Measurements from ENCODE around the gene MRPL36. TPM values are rescaled to one million over a fixed set of nuclear protein-coding genes. Genes with fewer than 3 reads are reported as not detected.

The MRPL36 gene
- total RNA-seq, 1 donor from 2014 or later = 66.7 TPM

- no peak for DNase-seq
- intact Hi-C loops (cut with micrococcal nuclease) = no loop called here
- no peak for ATAC-seq
Observed at GRCh38 chr5:1759378-1759970, 40.2 kb downstream of the MRPL36 start.

GRCh38 chr5:1758574-1758973 lies 41.1 kb downstream of the MRPL36 start:
- ATAC-seq = no peak
- intact Hi-C loops (cut with micrococcal nuclease) = no loop called here
- no peak for DNase-seq

GRCh38 chr5:1757511-1757910 lies 42.1 kb downstream of the MRPL36 start:
- DNase-seq (no peak), ATAC-seq (no peak)
- intact Hi-C loops (cut with micrococcal nuclease) = no loop called here

- intact Hi-C loops (cut with micrococcal nuclease) = no loop called here
- no peak for DNase-seq
- no peak for ATAC-seq
Observed at GRCh38 chr5:1756481-1756880, 43.2 kb downstream of the MRPL36 start.

GRCh38 chr5:1755321-1755949 lies 44.2 kb downstream of the MRPL36 start:
- DNase-seq (no peak), ATAC-seq (no peak)
- intact Hi-C loops (cut with micrococcal nuclease) = no loop called here

GRCh38 chr5:1754531-1755220 lies 45.0 kb downstream of the MRPL36 start:
- ATAC-seq (no peak), DNase-seq (no peak)
- intact Hi-C loops (cut with micrococcal nuclease) = no loop called here

- no peak for DNase-seq
- no peak for ATAC-seq
- intact Hi-C loops (cut with micrococcal nuclease) = no loop called here
Observed at GRCh38 chr5:1753490-1753889, 46.1 kb downstream of the MRPL36 start.

- DNase-seq (no peak), ATAC-seq (no peak)
- intact Hi-C loops (cut with micrococcal nuclease) = no loop called here
Observed at GRCh38 chr5:1752881-1753280, 46.8 kb downstream of the MRPL36 start.

- DNase-seq = no peak
- no peak for ATAC-seq
Observed at GRCh38 chr5:1751864-1752822, 47.5 kb downstream of the MRPL36 start.

GRCh38 chr5:1751026-1751863 lies 48.4 kb downstream of the MRPL36 start:
- intact Hi-C loops (cut with micrococcal nuclease) = no loop called here
- ATAC-seq (no peak), DNase-seq (no peak)

More at GRCh38 chr5:1751864-1752822, 47.5 kb downstream of the MRPL36 start:
- intact Hi-C loops (cut with micrococcal nuclease) = no loop called here

GRCh38 chr5:1750469-1750868 lies 49.2 kb downstream of the MRPL36 start:
- ATAC-seq (no peak), DNase-seq (no peak)
- intact Hi-C loops (cut with micrococcal nuclease) = no loop called here

- DNase-seq (no peak), ATAC-seq (no peak)
- intact Hi-C loops (cut with micrococcal nuclease) = no loop called here
Observed at GRCh38 chr5:1749346-1750124, 50.1 kb downstream of the MRPL36 start.

- intact Hi-C loops (cut with micrococcal nuclease) = no loop called here
- DNase-seq (no peak), ATAC-seq (no peak)
Observed at GRCh38 chr5:1748845-1749244, 50.8 kb downstream of the MRPL36 start.

Other genes with a start within 250 kb of the MRPL36 start
- gene NDUFS6, start 1.6 kb upstream of the MRPL36 start, total RNA-seq = 128 TPM
- 19.6 TPM for gene IRX4, start 83.1 kb upstream of the MRPL36 start, total RNA-seq

All from left ventricle myocardium superior (tissue), 1 donor.